Stimulated activated naive CD4-positive, alpha-beta T cell treated with Interleukin-2 at 50 U/mL for 16 hours (primary cell): ENCODE data around the gene ST3GAL5.

Experiments
- DNase-seq: peaks from one replicate; lab custom pipeline; 2025; lab: John Stamatoyannopoulos, UW

Gene ST3GAL5

DNA sequence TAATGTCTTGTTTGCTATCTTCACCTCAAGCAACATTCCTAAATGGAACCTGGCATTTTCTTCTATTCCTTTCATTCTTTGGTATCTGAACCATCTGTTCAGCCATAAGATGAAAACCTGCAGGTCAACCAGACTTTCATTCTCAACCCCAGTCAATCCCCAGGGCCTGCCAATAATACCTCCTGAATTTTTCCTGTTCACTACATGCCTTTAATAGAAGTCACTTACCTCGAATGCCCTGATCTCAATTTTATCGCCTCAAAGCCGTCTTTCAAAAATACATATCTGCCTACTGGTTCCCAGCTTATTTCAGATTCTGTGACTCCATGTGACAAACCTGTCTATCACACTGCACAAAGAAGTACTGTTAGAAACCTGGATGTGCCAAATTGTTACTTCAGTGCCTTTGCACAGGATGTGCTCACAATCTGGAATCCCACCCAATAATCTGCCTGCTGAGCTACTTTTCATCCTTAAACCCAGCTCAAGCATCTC is 22.6 kb downstream of the ST3GAL5 start:
- no peak for DNase-seq

DNA sequence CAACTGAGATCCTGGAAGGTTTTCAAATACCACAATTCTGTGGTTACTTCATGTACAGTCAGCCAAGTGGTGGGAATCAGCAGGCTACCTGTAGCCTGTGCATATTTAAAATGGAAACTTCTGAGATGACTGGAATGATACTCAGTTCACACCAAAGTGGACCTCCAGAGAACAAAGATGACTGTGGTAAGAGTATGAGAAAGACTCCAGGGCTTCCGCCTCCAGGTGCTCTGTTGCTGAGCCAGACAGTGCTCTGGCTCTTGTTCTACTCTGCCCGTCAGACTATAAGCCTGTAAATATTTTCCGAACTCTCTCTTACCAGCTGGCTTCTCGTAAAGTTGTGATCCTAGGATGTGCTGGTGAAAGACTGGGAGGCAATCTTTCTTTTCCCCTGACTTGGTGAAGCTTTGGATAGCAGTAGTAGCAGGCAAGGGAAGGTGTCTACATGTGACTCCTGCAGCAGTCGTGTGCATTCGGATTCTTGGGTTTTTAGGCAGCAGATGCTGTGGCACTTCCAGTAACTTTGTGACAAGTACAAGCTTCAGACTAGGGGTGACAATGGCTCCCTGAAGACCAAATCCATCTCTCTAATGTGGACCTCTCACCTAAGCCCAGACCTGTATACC is 23.1 kb downstream of the ST3GAL5 start:
- peak; percentile 56 for DNase-seq

DNA sequence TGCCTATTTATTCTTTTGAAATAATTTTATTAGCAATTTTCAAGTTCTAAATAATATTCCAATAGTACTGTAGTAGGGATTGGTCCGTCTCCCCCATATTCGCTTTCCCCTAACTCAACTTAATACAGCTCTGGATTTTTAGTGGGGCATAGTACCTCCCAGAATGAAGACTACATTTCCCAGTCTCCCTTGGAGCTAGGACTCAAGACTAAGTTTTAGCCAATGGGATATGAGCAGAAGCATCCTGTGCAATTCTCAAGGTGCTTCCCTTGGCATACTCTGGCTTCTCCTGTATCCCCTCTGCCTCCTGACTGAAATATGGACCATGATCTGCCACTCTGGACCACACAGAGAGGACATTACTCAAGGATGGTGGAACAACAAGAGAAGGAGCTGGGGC is 24.1 kb downstream of the ST3GAL5 start:
- no peak for DNase-seq

DNA sequence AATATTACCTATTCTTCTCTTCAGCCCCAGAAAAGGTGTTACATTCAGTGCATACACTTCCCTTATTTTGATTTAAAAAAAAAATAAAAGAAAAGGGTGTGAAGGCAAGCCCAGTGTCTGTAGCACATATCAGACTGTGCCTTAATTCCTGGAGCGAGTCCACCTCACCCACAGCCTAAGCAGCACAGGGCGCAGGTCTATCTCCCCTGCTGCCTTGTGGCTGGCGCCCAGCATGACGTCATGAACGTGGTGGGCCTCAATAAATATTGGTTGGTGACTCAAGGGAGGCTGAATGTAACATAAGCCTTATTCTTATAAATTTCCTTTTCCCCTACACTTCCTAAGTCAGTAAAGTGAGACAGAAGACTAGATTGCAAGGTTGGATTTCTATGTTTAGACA is 26.4 kb downstream of the ST3GAL5 start:
- peak; percentile 33 for DNase-seq

DNA sequence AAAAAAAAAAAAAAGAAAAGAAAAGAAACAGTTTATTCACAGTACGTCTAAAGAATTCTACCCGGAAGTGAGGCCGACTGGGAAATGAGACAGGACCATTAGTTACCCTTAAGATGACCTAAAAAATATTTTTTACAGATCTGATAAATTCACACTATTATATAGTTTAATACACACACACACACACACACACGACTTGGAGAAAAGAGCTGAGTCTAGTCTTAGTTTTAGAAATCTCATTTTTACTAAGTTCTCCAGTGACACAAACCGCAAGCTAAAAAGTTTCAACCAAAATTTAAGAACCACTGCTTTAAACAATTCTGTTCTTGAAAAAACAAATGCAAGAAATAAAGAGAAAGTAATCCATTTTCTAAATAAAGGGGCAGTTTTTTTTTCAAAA is 27.1 kb downstream of the ST3GAL5 start:
- no peak for DNase-seq

DNA sequence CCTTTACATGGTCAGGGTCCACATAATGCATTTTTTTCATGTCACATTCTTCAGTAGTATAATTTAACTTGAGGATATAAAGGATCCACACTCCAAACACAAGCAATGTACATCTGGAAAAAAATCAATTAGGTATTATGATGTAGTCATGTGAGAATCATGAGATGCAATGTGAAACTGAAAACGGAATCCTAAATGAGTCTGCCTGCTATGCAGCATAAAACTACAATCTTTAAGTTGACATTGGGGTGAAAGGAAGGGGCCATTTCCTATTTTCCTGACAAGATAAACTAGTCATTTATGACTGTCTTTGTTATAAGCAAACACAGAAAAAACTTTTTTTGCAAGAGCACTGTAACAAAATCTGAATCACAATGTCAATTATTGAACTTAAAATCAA is 27.6 kb downstream of the ST3GAL5 start:
- DNase-seq: no peak

DNA sequence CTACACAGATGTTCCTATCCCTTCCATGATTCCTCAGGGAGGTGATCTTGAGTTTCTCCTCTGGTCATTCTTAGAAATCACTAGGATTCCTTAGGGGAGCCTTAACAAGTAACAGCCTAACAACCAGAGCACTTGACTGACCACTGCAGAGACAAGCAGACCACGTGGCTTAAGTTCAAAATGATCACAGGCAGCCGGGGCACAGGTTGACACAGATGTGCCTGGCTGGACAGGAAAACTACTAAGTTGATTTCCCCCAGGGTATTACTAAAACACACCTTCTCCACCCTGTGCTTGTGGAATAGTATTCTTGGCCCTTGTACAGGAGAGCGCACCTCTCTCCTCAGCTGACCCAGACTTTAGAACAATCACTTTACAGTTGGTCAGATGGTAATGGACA is 29.9 kb downstream of the ST3GAL5 start:
- DNase-seq: no peak

DNA sequence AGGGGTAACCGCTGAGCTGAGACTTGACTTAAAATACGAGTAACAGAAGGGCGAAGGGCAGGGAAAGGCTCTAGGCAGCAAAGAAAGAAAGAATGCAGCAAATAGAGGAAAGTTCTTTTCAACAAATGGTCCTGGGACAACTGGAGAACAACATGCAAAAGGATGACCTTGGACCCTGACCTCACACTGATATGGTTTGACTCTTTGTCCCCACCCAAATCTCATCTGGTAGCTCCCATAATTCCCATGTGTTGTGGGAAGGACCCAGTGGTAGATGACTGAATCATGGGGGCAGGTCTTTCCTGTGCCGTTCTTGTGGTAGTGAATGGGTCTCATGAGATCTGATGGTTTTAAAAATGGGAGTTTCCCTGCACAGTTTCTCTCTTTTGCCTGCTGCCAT is 33.9 kb downstream of the ST3GAL5 start:
- no peak for DNase-seq

DNA sequence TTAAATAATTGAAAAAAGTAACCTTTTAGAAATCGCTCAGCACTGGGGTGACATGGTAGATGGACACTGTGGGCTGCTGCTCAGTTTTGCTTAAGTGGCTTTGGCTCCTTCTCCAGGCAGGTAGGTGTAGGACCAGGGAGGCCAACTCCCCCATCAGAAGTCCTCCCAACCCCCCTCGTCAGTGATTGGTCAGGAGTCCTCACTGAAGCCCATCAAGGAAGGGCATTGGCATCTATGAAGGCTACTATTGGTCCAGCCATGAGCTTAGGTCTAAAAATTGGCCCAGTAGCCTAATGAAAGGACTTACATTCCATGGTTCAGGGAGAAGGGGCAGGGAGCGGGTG is 34.7 kb downstream of the ST3GAL5 start:
- DNase-seq: no peak

DNA sequence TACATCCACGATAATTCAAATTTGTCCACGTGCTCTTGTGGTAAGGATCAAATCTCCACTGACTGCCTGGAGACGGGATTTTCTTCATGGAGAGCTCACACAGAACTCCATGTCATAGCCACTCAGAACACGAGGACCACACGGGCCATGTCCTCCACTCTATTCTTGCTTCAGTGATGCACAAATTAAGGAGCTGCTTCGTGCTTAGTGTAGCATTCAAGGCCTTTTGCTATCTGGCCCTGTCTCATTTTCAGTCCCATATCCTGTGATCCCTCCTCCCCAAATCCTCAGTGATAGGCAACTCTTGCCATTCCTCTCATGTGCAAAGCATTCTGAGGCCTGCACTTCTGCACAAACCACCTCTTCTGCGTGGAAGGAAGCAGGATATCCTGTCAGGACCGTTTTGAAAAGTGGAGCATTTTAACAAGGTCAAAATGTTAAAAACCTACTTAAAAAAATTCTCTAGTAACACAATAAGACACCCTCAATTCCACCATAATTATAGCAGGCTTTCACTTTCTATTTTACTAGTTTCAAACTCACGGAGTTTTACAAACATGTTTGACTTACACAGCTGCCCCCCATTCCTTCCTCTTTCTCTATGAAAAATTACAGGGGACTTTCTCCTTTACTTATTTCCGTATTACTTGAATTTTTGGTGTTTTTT is 35.2 kb downstream of the ST3GAL5 start:
- no peak for DNase-seq

DNA sequence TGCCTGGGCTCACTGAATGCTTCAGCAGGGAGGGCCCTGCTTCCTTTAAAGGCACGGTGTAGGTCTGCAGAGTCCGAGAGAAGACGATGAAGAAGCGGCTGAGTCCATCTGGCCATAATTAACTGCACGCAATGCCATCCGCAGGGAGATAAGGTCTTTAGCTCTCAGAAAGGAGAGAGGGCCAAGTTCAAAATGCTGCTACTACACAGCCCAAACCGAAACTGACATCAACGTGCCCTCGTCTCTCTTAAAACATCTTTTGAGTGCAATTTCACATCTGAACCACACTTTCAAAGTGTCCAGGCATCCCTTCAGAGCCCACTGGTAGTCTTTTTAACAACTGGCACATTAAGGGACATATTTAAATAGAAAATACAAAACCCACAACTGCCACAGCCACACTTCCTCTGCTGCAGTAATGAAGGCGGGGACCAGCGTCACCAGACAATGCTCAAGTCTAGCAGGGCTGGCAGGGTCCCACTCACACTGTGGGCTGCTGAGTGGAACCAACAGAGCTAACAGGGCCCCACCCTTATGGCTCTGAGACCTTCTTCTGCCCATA is 35.8 kb downstream of the ST3GAL5 start:
- DNase-seq: peak; percentile 45

DNA sequence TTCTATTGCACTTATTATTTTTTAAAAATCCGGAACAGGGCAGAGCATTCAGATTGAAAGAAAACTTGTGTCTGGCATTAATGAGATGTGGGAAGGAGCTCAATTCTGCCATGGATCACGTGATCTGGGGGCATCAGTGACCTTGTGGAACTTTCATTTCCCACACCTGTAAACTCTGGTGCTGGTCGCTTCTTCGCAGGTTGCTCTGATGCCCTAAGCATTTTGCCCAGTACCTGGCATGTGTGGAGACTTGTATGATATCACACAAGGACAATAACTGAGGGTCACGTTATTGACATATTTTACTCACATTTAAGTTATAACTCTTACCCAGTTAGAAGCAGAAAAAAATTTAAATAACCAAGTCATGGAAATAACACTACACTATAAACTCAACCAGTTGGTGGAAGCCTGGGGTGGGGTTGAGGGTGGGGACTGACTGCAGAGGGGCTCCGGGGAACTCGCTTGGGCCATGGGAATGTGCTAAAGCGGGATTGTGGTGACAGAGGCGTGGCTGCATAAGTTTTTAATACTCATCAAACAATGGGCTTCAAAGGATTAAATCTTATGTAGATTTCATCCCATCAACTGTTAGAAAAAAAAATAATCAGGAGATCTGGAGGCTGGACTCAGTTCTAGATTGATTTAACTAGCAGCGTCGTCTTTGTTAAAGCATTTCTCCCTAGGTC is 36.5 kb downstream of the ST3GAL5 start:
- no peak for DNase-seq

DNA sequence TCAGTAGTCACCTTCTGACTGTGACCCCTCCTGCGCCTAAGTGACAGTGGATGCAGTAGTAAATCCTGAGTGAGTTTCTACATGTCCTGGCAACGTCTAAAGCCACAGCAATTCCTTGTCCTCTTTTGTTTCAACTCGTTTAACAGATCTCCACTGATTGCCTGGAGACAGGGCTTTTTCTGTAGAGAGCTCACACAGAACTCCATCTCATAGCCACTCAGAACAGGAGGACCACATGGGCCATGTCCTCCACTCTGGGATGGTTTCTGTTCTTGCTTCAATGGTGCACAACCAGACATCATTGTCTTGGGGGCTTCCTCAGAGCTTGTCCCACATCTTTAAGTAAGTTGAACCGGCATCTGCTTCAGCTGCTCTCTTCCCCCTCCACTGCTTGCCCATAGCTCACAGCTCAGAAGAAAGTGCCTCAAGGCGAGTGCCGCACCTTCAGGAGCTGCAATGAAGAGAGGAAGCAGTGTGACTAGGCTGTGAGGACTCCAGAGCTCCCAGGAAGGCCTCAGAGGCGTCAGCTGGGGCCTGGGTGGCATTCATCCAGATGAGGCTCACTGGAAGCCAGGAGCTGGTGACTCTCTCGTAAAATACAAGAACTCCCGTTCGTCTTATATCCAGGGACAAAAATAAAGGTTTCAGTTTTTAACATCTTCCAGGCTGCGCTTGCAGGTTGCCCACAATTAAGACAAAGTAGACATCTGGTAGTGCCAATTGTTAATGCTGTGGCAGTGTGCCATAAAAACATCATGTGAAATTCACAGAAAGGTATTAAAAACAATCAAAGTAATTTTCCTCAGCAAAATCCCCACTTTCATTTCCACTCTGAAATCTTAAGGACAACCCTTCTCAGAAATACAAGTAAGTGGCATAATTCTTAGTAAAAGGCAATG is 37.3 kb downstream of the ST3GAL5 start:
- no peak for DNase-seq

DNA sequence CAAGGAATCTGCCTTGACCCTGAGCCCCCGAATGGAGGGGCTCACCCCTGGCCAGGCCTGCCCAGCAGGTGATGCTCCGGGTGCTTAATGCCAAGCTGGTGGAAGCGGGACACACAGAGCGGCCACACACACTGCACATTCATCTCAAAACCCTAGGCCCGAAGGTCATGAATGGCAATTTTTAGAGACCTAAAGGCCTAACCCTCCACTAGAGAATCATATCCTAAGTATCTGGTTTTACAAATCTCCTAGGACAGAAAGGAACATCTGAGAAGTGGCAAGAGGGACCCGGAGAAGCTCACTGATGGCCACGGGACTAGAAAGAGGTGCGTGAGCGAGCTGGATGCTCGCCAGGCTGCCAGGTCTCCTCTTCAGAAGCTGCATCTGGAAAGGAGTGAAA is 38.3 kb downstream of the ST3GAL5 start:
- no peak for DNase-seq

DNA sequence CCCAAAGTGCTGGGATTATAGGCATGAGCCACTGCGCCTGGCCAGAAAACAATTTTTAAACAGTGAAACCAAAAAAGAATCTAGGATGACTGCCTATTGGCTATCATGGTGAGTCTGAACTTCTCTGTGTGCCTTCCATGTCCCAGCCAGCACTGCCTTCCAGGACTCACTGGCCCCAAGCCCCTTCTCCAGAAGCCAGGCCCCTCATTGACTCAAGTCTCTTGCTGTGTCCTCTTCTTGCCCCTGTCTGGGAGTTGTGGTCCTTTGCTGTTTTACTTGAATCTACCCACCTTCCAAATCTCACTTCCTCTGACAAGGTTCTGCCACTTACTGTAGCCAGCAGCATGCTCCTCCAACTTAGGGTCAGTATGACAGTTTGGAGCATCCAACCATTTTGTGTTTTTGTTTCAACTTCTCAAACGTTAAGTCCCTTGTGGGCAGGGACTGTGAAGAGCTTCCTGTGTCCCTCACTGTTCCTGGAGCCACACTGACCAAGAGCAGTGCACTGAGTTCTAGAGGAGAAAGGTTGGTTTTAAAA is 41.7 kb downstream of the ST3GAL5 start:
- no peak for DNase-seq

DNA sequence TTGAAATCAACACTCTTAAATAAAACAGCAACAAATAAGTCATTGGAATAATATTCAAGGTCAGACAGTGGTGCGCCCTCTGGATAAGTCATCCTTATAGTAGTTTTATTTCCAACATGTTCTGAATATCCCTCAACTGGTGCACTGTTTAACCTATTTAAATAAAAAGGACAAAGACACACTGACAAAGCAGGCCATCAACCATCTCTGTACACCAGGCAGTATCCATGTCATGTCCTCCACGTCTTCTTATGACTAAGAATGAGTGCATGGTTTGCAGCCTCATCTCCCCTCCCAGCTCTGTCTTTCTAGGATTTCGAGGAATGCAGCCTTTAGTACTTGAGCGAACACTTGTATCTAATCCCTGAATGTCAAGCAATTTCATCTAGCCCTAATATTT is 42.4 kb downstream of the ST3GAL5 start:
- DNase-seq: no peak

DNA sequence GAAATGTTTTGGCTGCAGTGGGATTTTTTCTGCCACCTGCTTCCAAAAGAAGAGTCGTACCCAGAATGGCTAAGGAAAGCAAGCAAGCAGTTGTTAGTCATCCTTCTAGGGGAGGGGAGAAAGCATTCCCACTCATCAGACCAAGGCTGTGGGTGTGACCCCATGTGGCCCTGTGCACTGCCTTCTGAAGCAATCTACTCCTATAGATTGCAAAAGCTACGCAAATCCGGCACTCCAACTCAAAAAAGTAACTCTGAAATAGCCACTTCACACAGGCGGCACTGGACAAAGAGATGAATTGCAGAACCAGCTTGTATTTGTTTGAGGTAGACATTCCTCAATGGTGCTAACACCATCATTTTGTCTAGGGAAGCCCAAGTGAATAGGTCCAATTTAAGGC is 44.3 kb downstream of the ST3GAL5 start:
- DNase-seq: no peak

DNA sequence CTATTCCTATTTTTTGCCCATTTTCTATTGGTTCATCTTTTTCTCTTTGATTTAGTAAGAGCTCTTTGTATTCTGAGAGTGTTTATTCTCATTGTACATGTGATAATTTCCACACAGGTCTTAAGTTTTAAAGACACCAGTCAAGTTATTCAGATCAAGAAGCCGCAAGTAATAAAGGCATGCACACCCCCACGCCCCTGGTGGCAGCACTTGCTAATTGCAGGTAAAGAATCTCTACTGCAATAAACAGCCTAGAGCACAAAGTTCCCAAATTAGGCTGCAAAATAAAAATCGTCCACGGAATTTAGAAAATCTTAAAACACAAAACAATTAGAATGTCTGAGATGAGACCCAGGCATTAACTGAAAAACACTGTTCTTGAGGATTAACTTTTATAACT is 45.2 kb downstream of the ST3GAL5 start:
- DNase-seq: peak; percentile 20

DNA sequence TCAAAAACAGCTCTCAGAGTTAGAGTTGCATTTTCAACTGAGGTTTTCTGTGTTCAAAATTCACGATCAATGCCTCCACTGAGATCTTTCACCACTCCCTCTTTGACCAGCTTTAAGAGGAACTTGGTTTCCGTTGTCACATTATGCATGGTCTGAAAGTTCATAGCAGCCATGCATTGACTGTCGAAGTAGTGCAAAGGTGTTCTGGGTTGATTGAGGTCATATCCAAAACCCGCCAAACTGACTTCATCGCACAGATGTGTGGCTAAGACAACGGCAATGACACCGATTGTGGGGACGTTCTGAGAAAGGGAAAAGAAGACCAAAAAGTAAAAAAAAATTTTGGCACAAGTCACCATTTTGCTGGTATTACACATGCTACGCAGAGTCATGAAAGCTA is 48.7 kb downstream of the ST3GAL5 start:
- DNase-seq: no peak

DNA sequence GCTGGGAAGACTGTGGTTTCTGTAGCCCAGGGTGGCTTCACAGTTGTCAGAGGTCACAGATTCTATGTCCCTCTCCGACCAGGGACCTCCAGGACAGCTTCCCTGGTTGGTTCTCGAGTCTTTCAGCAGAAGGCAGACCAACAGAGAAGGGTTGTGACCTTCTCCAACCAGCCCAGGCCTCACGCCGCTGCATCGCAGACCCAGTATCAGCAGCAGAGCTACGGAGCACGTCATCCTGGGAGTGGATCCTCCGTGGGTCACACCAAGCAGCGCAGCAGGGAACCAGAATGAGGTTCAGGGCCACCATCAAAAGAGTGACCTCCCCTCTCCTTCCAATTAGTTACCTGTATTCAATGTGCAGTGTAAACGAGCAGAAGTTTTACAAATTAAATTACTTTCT is 49.3 kb downstream of the ST3GAL5 start:
- no peak for DNase-seq

DNA sequence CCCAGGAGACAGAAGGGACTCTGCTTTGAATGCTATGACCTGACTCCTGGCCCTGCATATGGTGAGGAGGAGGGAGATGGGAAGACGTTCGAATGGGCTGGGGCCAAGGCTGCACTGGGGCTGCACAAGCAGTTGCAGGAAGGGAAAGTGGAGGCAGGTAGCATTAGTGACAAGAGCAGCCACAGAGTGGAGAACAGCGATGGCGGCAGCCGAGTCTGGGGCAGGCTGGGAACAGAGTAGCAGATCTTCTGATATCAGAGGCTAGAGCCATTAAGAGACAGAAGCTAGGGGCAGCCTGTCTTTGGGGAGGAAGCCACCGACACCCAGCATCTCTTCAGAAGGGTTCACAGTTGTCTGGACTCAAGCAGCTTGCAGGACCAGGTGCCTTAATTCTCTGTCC is 50.1 kb downstream of the ST3GAL5 start:
- no peak for DNase-seq

DNA sequence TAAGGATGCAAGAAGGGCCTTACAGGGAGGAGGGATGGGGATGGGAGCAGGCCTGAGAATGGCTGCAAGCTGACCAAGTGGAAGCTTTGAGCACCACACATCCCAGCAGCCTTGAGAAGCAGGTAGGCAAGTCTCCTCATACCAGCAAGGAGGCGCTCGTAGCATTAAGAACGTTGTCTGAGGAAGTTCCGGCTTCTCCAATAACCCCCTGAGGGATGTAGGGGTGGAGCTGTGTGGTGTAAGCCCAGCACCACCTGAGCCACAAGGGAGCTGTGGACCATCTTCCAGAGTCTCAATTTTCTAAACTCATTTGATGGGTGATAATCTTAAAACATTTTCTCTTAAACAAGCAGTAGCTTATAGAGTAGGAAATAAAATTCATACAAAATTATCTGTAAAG is 50.6 kb downstream of the ST3GAL5 start:
- no peak for DNase-seq
